ENCODE data around the gene ZNF880. TPM values are rescaled to one million over a fixed set of nuclear protein-coding genes. Genes with fewer than 3 reads are reported as not detected.

Gene ZNF880
- total RNA-seq, result 31.3 and 50.7 TPM in 2 replicates

DNA sequence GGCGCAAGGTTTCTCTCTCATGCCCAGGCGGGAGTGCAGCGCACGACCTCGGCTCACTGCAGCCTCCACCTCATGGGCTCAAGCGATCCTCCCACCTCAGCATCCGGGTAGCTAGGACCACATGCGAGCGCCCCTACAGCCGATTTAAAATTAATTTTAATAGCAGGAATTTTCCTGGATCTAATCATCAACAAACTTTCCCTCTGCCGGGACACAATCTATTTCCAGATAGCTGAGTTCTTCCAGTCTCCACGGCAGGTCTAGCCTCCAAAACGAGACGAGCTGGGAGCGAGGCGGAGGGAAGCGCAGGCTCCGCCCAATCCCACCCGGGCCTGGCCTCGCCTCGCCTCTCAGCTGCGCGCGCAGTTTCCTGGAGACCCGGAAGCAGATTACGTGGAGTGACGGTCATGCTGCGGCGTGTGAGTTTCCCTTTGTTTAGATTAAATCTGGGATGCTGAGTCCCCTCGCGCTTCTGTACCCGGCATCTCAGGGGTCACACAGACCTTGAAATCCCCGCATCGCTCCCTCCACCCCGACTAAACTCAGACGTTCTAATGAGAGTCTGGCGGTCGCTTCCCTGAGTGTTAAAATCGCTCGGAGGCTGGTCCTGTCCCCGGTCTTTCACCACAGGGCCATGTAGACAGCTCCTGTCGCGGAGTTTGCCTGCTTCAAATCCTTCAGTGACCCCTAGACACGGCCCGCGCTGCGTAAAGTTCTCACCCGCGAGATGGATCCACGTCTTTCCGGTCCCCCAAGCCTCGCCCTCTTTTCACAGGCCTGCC is at the start of gene ZNF880:
Gene ZNF880, plus strand, starts transcription at position 365 of the 782 bp plus-strand sequence. Its CDS starts 43 bp downstream, at position 408.

DNA sequence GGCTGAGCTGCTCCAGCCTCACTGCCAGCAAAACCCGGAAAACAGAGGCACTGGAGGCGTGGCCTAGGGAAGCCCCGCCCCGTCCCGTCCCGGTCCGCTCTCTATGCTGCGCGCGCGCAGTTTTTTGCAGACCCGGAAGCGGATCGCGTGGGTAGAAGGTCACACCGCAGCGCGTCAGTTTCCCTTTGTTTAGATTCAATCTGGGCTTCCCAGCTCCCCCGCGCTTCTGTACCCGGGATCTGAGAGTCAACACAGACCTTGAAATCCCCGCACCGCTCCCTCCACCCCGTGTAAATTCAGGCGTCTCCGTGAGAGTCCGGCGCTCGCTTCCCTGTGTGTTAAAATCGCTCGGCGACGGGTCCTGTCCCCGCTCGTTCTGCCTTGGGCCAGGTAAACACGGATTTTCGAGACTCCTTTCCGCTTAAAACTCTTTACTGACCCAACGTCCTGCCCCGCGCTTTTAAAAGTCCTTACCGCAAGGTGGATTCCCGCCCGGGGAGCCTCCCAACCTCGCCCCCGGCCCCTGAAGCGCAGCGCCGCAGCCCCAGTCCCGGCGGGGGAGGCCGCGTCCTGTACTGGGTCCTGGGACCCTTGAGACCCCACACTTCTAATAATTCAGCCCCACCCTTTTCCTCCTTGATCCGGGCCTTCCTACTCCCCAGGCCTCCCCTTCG is 33.5 kb upstream of the ZNF880 start, which contains the start of gene ZNF610:
Gene ZNF610, plus strand, starts transcription at position 127 of the 674 bp plus-strand sequence. CDS start 12,930 bp downstream, outside the sequence.

DNA sequence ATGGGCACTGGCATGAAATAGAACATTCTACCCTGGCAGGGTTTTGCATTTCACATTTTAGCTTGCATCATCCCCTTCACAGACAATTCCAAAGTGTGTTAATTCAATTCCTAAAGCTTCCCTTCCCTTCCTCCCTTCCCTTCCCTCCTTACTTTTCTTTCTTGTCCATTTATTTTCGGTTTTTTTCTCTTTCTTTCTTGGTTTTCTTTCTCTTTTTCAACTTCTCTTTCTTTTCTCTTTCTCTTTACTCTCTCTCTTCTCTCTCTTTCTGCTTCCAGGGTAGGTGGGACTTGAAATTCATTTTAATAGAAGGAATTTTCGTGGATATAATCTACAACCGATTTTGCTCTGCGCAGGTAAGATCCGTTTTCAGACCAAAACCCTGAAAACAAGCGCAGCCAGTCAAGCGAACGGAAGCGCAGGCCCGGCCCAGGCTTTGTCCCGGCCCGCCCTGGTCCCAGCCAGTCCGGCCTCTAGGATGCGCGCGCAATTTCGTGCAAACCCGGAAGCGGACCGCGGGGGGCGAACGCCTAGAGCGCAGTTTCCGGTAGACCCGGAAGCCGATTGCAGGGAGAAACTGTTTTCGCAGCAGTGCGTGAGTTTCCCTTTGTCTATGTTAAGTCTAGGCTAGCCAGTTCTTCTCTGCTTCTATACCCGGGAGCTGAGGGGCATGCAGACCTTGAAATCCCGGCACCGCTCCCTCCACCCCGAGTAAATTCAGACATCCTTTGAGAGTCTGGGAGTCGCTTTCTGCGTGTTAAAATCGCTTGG is 27.8 kb downstream of the ZNF880 start, which contains the start of gene ZNF528:
Gene ZNF528, plus strand, starts transcription at position 540 of the 771 bp plus-strand sequence. CDS start 4,165 bp downstream, outside the sequence.

DNA sequence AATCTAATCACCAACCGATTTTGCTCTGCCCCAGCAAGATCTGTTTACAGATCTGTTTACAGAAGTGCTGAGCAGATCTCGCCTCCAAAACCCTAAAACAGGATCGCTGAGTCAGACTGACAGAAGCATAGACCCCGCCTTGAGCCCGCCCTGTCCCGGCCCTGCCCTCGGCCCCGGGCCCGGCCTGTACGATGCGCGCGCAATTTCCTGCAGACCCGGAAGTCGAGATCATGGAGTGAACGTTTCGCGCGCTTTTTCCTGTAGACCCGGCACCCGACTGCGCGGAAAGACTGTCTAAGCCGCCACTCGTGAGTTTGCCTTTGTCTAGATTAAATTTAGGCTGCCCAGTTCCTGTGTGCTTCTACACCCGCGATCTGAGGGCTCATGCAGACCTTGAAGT is 59.2 kb downstream of the ZNF880 start, which contains the start of gene ZNF534:
Gene ZNF534, plus strand, starts transcription at position 212 of the 400 bp plus-strand sequence. CDS start 2,327 bp downstream, outside the sequence.

Other genes with a start within 250 kb of the ZNF880 start
- 8.7 and 9.0 TPM in 2 replicates for gene ZNF616, start 230.0 kb upstream of the ZNF880 start, total RNA-seq
- gene ZNF836, start 198.3 kb upstream of the ZNF880 start, total RNA-seq, result 5.8 and 10.8 TPM in 2 replicates
- 113 and 167 TPM in 2 replicates for gene PPP2R1A, start 179.9 kb upstream of the ZNF880 start, total RNA-seq
- gene ZNF766, start 100.3 kb upstream of the ZNF880 start, total RNA-seq, result 13.3 and 14.2 TPM in 2 replicates
- 6.2 and 7.8 TPM in 2 replicates for gene ZNF480, start 72.8 kb upstream of the ZNF880 start, total RNA-seq
- gene ZNF610, start 33.7 kb upstream of the ZNF880 start, total RNA-seq, result 1.8 and 2.4 TPM in 2 replicates
- gene ZNF528, start 27.9 kb downstream of the ZNF880 start, total RNA-seq, result 24.9 and 30.3 TPM in 2 replicates
- 0.25 TPM in 1 of 2 replicates, not detected in the other for gene ZNF534, start 59.2 kb downstream of the ZNF880 start, total RNA-seq
- gene ZNF578, start 83.6 kb downstream of the ZNF880 start, total RNA-seq, result 5.9 and 6.2 TPM in 2 replicates
- 17.6 and 19.2 TPM in 2 replicates for gene ZNF808, start 157.7 kb downstream of the ZNF880 start, total RNA-seq
- gene ZNF701, start 200.4 kb downstream of the ZNF880 start, total RNA-seq, result 11.8 and 12.7 TPM in 2 replicates

Measured in aortic smooth muscle cell (primary cell).